DOHH2 (cell line): ENCODE data around the gene GPC5.

Experiments used
- CTCF ChIP-seq: fragments of 200-600 bp; sonication (generic); IDR thresholded peaks from one replicate; pipeline ENCODE4 v1.5.1; 2014; ENCODE audit warnings: antibody characterized with exemption, mild to moderate bottlenecking, low read depth, low read length; ENCODE audit not compliant: poor library complexity, severe bottlenecking
- EZH2phosphoT487 ChIP-seq: fragments of 200-600 bp; sonication (generic); IDR thresholded peaks from 2 replicates; pipeline ENCODE4 v1.6.1; 2017; ENCODE audit warnings: borderline replicate concordance, mild to moderate bottlenecking, antibody characterized with exemption, low read length, moderate library complexity, mixed read lengths

DNA sequence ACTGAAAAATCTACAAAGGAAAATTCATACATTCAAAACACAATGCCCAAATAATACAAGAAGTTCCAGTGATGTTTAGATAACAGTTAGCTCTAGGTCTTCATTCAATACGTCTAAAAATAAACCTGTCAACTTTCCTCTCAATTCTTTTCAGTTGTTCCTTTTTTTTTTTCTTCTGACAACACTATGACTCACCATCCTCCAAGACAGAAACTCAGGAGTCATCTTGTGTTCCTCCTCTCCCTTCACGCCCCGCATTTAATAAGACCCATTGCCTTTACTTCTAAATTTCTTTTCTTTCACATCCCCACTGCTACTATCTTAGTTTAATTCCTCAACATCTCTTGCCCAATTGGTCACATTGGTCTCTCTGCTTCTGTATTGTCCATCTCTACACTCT lies 759.9 kb downstream of the GPC5 start:
- TF ChIP-seq CTCF (no peak), EZH2phosphoT487 (no peak)
